Posterior vena cava (tissue), 2 donors: ENCODE results near the gene ZDHHC3. TPM values are rescaled to one million over a fixed set of nuclear protein-coding genes. Genes with fewer than 3 reads are reported as not detected.

Experiments used
- DNase-seq: peaks from one replicate; pipeline ENCODE4 v3.0.0-alpha.2; 2020; ENCODE audit warnings: low spot score
- intact Hi-C, 2 donors: fragments of 100-400 bp; cut with DNase I; formaldehyde crosslinking; loops; one replicate each; pipeline versions ENCODE4 v1.14.1 to v1.14.2; 2022 to 2023
- total RNA-seq, 2 donors: library from RNA; stranded (reverse); fragmentation: NEBNext Ultra II Directional; extraction: Animal tissue kit (Norgen Biotek cat#: 25700); gene quantifications; one replicate each; pipeline ENCODE4 v1.2.1, GENCODE V29; 2021
- donor health status: DM: yes; HTN: yes; CAD: no.
- donor health status: DM: yes; HTN: yes; CAD: no.

ZDHHC3 gene
- total RNA-seq, 2 donors from 2014 or later = 59.0 to 59.7 TPM

DNA sequence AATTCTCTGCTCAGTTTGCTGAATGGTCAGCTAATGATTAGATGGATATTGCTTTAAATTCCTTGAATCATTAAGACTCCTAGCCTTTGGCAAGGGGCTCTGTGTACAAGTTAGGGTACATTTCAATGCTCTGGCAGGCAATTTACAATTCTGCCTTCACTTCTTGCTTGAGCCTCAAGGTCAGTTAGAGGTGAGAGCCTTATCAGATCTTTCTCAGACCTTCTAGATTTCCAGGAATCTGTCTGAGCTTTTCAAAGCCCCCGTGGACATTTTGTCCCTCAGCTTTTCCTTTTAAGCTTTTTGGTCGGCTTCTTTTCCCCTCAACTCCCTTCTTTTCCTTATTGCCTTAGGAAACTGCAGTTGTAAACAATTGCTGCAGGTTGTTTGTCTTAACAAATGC lies 66.9 kb downstream of the ZDHHC3 start:
- intact Hi-C loops = no loop called here
- DNase-seq = no peak

DNA sequence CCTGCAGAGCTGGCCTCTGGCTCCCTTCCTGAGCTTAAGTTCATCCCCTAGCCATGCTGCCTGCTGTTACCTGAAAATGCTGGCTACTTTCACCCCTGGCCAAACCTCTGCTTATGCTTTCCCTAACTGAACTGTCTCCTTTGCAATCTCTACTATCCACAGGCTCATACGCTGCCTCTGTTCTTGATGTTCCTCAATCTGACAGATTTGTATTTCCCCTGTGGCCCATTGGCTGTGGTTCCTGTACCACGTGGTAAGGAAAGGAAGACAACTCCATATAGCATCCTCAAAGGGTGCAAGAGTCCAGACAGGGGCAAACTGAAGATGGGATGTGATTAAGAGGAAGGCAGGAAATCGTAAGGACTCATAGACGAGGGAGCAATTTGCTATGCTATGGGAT lies 68.4 kb downstream of the ZDHHC3 start:
- DNase-seq = no peak

DNA sequence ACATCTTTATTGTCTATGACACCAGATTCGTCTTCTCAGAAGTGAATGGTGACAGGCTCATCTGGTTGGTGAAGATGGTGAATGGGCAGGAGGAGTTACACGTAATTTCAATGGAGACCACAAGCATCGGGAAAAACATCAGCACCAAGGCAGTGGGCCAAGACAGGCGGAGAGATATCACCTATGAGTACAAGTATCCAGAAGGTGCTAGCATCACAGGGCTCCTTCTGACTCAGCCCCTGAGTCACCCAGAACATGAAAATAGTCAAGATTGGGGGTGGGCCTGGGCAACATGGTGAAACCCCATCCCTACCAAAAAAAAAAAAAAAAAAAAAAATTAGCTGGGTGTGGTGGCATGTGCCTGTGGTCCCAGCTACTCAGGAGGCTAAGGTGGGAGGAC lies 69.0 kb downstream of the ZDHHC3 start:
- no peak for DNase-seq
- intact Hi-C loops = no loop called here

More for the DNA sequence above, 68.4 kb downstream of the ZDHHC3 start:
- intact Hi-C loops = no loop called here

DNA sequence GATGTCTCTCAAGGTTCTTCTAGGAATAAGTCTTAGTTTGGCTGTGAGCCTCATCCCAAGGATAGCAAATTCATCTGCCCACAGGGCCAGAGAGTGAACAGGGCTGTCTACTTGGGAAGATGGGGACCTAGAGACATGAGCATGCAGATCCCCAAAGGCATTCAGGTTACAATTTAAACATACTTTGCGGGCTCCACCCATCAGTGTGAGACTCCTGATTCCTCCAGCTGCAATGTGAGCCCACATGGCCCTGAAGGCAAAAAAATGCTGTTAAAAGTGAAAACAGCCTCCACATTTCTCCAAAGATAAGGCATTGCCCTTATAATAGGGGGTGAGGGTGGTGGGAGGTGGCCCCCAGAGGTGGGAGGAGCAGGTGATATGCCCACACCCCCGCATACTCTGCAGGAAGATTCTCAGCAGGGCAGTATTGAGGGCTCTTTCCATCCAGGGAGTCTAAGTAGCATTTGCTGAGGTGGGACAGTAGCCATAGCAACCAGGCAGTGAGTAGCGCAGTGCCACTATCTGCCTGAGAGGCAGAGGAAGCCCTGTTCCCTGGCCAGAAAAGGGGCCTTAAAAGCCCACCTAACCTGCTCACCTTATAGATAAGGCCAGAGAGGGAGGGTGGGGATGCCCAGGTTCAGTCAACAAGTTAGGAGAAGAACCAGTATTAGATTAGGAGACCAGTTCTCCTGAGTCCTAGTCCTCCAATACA lies 70.4 kb downstream of the ZDHHC3 start:
- DNase-seq = no peak
- intact Hi-C loops = no loop called here

DNA sequence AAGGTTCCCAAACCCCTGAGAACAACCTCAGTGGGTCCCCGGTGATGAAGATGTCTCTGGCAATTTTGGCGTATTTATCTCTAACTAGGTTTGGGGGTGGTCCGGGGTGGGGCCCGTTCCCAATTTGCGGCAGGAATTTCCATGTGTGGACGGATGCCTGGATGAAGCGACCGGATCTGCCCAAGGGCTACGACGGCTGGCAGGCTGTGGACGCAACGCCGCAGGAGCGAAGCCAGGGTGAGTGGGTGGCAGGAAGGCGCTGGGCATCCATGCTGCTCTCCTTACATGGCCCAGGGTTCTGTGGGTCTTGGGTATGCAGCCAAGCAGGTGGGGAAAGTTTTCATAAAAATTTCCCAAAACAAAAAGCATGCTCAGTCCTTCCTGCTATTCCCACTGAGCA lies 72.2 kb downstream of the ZDHHC3 start:
- intact Hi-C loops = no loop called here
- no peak for DNase-seq

DNA sequence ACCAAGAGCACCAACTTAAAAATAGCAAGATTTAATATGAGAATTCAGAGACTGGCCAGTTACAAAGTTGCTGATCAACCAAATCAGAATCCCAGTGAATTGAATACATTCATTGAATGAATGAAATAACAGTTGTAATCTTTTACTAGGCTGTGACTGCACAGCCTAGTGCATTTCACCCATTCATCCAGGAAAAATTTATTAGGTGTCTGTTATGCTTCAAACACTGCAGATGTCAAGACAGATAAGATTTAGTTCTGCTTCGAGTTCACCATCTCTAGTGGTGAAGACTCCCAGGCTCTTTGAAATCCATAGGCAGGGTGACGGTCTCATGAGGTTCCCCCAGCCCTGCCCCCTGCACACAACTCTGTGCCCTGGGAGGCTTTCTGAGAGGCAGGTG lies 72.7 kb downstream of the ZDHHC3 start:
- no peak for DNase-seq
- intact Hi-C loops = no loop called here

DNA sequence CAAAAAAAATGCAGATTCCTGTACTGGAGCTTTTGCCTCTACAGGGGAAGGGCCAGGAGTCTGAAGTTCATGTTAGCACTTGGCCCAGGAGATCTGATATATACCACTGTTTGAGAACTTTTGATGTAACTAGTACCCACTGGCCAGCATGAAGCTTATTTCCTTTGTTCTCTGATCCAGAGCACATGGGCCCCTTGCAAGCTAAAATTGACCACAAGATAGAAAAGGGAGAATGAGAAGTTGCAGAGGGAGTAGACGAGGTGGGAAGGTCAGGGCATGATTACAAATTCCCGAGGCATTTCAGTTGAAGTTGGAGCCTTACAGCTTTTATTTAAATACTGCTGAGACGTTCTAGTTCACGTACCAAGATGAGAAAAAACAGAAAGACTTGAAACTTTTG lies 73.3 kb downstream of the ZDHHC3 start:
- DNase-seq = no peak
- intact Hi-C loops = no loop called here

DNA sequence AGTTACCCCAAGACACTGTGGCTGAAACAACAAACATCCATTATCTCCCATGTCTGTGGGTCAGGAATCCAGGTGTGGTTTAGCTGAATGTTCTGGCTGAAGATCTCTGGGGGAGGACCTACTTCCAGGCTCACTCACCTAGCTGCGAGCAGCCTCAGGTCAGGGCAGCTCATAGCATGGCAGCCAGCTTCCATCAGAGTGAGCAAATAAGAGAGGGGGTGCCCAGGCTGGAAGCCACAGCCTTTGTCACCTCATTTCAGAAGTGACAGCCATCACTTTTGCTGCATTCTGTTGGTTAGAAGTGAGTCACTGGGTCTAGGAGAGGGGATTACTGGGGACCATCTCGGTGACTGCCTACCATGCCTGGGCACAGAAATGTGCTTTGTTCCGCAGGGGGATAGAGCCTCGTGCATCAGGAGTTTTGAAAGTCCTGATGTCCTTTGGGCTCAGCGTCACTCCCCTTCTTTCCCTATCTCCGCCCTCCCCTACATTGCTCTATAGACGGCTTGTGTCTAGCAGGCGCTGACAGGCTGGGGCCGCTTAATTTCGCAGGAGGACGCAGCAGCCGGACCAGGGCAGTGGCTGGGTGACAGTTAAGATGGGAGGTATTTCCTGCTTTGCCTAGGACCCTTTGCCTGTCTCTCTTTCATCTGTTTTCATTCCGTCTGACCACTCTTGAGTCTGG lies 76.1 kb downstream of the ZDHHC3 start:
- DNase-seq = no peak
- intact Hi-C loops = no loop called here

DNA sequence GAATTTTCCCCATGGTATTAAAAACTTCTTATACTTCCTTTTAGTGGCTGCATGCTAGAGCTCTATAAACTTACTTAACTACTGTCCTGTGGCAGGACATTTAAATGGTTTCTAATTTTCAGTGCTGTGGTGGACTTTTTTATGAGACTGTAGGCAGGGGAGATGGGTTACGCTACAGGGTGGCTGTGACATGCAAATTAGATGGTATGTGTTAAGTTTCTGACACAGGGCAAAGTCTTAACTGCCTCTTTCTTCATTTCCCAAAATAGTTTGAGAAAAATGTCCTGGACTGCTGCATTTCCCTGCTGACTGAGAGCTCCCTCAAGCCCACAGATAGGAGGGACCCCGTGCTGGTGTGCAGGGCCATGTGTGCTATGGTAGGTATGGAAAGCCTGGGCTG lies 79.5 kb downstream of the ZDHHC3 start:
- DNase-seq = no peak
- intact Hi-C loops = no loop called here

DNA sequence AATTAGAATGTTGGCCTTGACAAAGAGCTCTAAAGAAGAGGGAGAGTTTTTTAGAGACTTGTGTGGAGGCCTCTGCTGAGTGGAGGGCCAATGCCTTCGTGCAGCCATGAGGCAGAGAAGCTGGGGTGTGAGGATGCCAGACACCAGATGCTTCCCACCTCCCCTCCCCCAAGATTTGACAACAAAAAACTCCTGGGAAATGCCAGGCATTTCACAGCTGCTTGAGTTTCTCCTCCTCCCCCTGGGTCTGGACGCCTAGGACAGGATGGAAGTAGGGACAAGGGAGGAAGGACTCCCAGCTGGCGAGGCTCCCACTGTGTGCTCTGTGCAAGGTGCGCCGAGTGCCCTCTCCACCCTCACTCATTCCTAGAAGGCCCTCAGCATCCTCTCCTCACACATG lies 81.5 kb downstream of the ZDHHC3 start:
- DNase-seq = no peak
- intact Hi-C loops = no loop called here

DNA sequence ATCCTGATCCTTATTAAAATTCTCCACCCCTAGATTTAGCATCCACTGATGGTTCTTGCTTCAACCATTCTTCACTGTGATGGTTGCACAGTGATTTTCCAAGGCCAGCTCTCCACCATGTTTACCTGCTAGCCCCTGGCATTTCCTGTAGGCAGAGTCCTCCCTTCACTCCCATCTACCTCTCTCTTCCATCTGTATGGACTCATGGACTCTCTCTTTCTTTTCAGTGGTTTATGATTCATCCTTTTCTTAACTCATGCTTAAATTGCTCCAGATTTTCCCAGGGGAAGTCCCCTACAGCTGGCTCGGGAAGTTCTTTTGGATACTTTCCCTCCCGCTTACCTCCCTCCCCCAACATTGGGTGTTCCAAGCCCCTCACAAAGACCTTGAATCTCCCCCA lies 82.9 kb downstream of the ZDHHC3 start:
- DNase-seq = no peak
- intact Hi-C loops = no loop called here

DNA sequence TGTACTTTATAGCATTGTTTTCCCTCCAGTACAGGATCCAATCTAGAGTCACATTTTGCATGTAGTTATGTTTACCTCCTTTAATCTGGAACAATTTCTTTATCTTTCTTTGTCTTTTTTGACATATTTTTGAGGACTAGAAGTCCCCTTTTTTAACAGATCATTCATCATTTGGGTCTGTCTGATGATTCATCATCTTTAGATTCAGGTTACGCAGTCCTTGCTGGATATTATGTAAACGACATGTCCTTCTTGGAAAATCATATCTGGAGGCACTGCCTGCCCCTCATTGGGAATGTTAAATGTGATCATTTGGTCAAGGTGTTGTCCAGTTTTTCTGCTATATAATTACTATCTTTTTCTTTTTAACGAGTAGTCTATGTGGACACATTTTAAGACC lies 83.3 kb downstream of the ZDHHC3 start:
- intact Hi-C loops = no loop called here
- no peak for DNase-seq

DNA sequence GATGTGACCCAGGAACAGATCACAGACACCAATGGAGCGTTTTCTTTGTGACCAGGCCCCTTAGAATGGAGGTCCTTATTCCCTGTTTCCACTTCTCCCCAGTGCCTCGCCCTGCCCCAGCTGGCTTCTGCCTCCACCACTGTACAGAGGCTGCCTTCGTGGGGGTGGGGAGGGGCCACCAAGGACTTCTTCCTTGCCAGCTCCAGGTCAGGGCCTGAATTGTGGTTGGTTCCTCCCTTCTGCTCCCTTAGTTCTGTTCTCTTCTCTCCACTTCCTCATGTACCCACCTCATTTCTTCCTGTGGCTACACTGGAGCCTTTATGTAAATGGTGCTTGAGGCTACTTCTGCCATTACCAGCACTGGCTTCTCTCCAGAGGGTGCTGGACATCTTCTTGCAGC lies 85.1 kb downstream of the ZDHHC3 start:
- intact Hi-C loops = no loop called here
- no peak for DNase-seq

DNA sequence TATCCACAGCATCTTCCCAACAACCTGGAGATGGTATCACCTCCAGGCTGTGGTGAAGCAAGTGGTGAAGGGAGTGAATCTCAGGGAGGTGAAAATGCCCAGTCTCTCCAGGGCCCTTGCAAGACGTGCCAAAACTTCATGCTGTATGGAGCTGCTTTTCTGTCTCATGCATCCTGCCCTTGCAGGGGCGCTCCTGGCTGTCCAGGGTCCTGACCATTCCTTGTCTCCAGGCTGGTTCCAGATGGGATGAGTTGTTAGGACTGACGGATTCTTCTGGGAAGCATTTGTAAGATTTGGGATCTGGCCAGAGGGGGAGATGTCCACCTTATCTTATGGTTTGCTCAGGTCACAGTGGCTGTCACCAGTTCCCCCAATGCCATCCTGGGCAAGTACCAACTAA lies 85.7 kb downstream of the ZDHHC3 start:
- intact Hi-C loops = no loop called here
- no peak for DNase-seq

DNA sequence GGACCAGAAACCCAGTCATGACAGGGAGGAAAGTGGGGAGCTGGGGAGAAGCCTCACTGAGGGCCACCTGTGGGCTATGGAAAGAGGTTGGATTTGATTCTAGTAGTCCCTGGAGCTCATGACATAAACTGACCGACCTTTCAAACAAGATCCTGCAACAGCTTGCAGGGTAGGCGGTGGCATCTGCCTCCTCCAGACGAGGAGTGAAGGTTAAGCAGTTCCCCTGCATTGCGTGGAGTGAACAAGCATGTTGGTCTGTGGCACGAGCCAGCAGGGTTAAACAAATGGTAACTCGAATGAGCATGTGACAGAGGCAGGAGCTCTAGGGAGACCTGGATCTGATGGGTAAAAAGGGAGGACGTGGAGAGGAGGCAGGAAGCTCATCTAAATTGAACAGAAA lies 88.9 kb downstream of the ZDHHC3 start:
- intact Hi-C loops = no loop called here
- DNase-seq = no peak

DNA sequence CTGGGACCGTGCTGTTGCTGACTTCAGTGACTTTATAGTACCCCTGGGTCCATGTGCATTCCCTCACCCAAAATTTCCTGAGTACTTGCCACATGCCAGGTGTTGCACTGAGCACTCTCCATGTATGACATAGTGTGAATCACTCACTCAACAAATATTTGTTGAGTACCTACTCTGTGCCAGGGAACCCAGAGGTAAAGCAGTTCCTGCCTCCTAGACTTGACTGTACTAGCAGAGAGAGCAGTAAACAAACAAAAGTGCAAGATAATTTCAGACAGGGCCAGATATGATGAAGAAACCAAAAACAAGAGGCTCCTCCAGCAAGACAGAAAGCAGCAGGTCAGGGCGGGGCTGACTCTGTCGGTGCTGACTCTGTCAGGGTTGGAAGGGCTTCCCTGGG lies 89.4 kb downstream of the ZDHHC3 start:
- intact Hi-C loops = no loop called here
- no peak for DNase-seq

DNA sequence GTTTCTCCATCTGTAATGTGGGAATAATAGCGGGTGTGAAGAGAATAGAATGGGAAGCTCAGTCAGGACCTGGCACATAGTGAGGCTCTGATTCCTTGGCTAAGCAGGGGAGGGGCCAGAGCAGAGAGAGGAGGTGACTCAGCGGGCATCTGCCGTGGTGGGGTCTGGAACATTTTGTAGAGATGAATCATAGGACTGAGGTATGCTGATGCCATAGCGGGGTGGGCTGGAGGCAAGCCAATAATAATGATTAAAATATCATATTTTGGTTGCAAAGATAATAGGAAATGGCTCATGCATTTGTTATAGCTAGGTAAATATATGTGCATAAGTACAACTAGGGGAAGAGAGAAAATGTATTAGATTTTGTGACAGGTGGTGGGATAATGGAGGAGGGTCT lies 90.4 kb downstream of the ZDHHC3 start:
- intact Hi-C loops = no loop called here
- DNase-seq = no peak

DNA sequence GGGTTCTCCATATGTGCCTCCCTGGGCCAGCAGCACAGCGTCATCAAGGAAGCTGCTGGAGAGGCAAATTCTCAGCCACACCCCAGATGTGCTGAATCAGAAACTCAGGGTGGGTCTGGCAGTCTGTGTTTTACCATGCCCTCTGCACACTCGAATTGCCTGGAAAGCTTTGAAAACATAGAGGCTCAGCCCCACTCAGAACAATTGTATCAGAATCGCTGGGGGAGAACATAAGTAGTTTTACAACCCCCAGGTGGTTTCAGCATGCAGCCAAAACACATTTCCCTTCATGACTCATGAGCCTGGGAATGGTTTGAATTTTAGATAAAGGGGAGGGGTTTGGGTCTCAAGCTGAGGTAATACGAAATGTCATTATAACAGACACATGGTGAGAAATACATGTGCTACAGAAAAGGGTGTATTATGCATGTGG lies 92.0 kb downstream of the ZDHHC3 start:
- intact Hi-C loops = no loop called here
- DNase-seq = no peak

DNA sequence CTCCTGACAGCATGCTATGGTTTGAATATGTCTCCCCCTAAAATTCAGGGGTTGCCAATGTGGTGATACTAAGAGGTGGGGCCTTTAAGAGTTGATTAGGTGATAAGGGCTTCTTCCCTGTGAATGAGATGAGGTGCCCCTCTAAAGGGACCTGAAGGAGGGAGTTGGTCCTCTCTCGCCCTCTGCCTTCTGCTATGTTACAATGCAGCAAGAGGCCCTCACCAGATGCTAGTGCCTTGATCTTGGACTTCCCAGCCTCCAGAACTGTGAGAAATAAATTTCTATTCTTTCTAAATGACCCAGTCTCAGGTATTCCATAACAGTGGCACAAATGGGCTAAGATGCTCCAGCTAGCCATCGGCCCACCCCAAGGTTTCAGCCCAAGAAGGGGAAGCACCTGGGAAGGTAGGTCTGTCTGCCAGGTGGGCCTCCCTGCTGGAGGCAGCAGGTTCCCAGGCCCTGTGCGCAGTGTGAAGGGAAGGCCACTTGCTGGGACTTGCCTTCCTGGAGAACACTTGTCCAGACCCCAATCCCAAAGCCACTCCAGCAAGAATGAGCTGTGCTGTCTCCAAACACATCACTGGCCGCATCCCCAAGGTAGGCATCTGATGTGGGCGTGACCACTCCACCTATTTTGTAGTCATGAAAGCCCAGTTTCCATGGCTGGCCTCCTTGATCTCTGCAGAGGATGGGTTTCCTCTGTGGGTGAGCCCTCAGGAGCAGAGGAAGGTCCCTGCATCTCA lies 92.6 kb downstream of the ZDHHC3 start:
- intact Hi-C loops = no loop called here

DNA sequence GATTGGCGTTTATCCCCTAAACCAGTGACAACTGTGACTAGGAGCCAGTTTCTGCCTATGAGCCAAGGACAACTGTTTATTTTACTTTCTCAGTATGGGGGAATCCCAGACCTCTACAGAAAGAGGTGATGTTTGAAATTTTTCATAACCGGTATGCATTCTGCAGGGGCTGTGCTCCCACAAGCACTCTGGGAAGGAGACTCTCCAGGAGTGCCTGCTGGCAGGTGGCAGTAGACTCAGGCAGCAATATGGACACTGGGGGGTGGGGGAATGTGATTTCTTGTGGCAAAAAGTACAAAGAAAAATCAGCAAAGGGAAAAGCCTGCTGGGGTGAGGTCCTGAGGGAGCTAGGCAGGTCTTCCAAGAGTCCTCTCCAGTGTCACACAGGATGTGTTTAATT lies 95.7 kb downstream of the ZDHHC3 start:
- intact Hi-C loops = no loop called here
- no peak for DNase-seq

More for the DNA sequence above, 92.6 kb downstream of the ZDHHC3 start:
- DNase-seq = no peak

DNA sequence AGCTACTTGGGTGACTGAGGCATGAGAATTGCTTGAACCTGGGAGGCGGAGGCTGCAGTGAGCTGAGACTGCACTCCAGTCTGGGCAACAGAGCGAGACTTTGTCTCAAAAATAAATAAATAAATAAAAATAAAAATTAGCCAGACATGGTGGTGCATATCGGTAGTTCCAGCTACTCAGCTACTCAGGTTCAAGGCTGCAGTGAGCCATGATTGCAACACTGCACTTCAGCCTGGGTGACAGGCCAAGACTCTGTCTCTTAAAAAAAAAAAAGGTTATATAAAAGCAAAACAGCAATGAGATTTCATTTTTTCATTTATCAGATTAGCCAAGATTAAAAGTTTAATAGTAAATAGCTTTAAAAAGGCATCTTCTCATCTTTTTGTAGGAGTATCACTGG lies 98.6 kb downstream of the ZDHHC3 start:
- intact Hi-C loops = no loop called here
- DNase-seq = no peak
